Fibroblast of lung (primary cell): ENCODE data around the gene BRD7. TPM values are rescaled to one million over a fixed set of nuclear protein-coding genes. Genes with fewer than 3 reads are reported as not detected.

Source experiments
- DNase-seq, 2 donors: peaks; one replicate each; pipeline versions ENCODE4 v3.0.0 to v3.0.0-alpha.2; 2010; ENCODE audit warnings: low read depth in 2 of 2
- H2AFZ ChIP-seq: 2 replicates; pipeline ENCODE4 v1.5.1; 2012; ENCODE audit warnings: low read length, control low read depth, inconsistent platforms
- H3K27ac ChIP-seq: 2 replicates; pipeline ENCODE4 v1.5.1; 2011; ENCODE audit warnings: low read length, control low read depth; ENCODE audit not compliant: insufficient read depth
- H3K27me3 ChIP-seq: 2 replicates; pipeline ENCODE4 v1.5.1; 2011; ENCODE audit warnings: mild to moderate bottlenecking, low read length; ENCODE audit not compliant: control insufficient read depth, insufficient read depth
- H3K36me3 ChIP-seq: 2 replicates; pipeline ENCODE4 v1.5.1; 2011; ENCODE audit warnings: low read length; ENCODE audit not compliant: control insufficient read depth, insufficient read depth
- H3K4me1 ChIP-seq: 2 replicates; pipeline ENCODE4 v1.5.1; 2011; ENCODE audit warnings: low read length; ENCODE audit not compliant: control insufficient read depth, insufficient read depth; ENCODE audit errors: extremely low read depth
- H3K4me2 ChIP-seq: 2 replicates; pipeline ENCODE4 v1.5.1; 2011; ENCODE audit warnings: low read length, control low read depth; ENCODE audit not compliant: insufficient read depth; ENCODE audit errors: extremely low read depth
- H3K4me3 ChIP-seq, 4 experiments: fragments of 200-600 bp in 1 of 4; sonication (generic) in 1 of 4; replicated peaks in 1 of 4; 2 replicates each; pipeline ENCODE4 v1.5.1; 2011 to 2016; ENCODE audit warnings: low read length in 4 of 4, low read depth in 3 of 4, mild to moderate bottlenecking in 3 of 4, control low read depth in 2 of 4, inconsistent platforms in 1 of 4, mixed read lengths in 1 of 4; ENCODE audit not compliant: insufficient read depth in 1 of 4; ENCODE audit errors: control extremely low read depth in 1 of 4
- H3K79me2 ChIP-seq: 2 replicates; pipeline ENCODE4 v1.5.1; 2012; ENCODE audit warnings: mild to moderate bottlenecking, low read length, inconsistent platforms; ENCODE audit not compliant: control insufficient read depth, insufficient read depth
- H3K9ac ChIP-seq: 2 replicates; pipeline ENCODE4 v1.5.1; 2011; ENCODE audit warnings: mild to moderate bottlenecking, low read length, control low read depth; ENCODE audit not compliant: insufficient read depth
- H3K9me3 ChIP-seq: 2 replicates; pipeline ENCODE4 v1.5.1; 2012; ENCODE audit warnings: low read depth, low read length; ENCODE audit not compliant: control insufficient read depth, insufficient read depth
- H4K20me1 ChIP-seq: 2 replicates; pipeline ENCODE4 v1.5.1; 2011; ENCODE audit warnings: low read length; ENCODE audit not compliant: control insufficient read depth, insufficient read depth; ENCODE audit errors: extremely low read depth
- EZH2 ChIP-seq: IDR thresholded peaks from 2 replicates; pipeline ENCODE4 v1.5.1; 2012; ENCODE audit warnings: low read length, control low read depth, mild to moderate bottlenecking; ENCODE audit errors: missing control alignments
- polyA plus RNA-seq, 2 donors: library from polyadenylated mRNA; depleted of rRNA in 1 of 2; stranded (reverse) in 1 of 2; unstranded in 1 of 2; fragments of >200 nt; gene quantifications; 2 replicates each; pipeline ENCODE4 v1.2.1, GENCODE V29; 2011 to 2012; ENCODE audit warnings: missing spikeins in 1 of 2
- total RNA-seq: library from RNA; depleted of rRNA; stranded (reverse); fragments of >200 nt; gene quantifications from 2 replicates; pipeline ENCODE4 v1.2.1, GENCODE V29; 2014
- TF ChIP-seq, protein P1 (sequence below), 2 donors: IDR thresholded peaks in 1 of 2; conservative IDR thresholded peaks in 1 of 2; 1 replicate in 1 of 2; 2 replicates in 1 of 2; pipeline ENCODE4 v1.5.1; 2011 to 2012; ENCODE audit warnings: low read length in 2 of 2, control low read depth in 1 of 2, inconsistent platforms in 1 of 2, low read depth in 1 of 2, mild to moderate bottlenecking in 1 of 2

BRD7 gene
- total and polyA plus RNA-seq, 2 donors (not counting 1 experiment from before 2014, with no cell fraction given): 50.0 to 51.5 TPM

DNA sequence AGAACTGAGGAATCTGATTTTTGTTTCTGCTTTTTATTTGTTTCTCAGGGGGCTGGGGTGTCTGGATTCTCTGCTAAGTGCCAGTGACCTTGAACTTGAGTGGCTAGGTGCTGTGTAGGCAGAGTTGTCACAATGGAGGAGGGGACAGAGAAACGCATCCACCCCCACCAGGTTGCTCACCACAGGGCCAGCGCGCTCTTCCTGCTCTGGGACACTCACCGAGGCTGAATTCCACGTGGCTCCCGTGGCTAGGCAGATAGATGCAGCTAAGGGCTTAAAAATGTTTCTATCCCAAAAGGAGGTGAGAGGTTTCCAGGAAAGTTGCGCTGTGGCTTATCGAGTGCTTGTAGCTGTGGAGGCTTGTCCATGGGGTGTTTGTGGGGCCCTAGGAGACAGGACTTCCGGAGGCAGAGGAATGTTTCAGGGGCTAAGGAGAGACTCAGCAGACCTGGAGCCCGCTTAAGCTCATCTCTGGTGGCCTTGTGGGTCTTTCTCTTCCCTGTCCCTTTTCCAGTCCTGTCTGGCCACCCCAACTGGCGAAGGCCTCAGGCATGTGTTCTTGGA lies 65.7 kb downstream of the BRD7 start:
- DNase-seq: peak; percentile 60 to 84
- H3K4me1 ChIP-seq: peaks cover 19% of the 10 kb centered on the region
- H3K4me3 ChIP-seq: no peak overlapping the region

DNA sequence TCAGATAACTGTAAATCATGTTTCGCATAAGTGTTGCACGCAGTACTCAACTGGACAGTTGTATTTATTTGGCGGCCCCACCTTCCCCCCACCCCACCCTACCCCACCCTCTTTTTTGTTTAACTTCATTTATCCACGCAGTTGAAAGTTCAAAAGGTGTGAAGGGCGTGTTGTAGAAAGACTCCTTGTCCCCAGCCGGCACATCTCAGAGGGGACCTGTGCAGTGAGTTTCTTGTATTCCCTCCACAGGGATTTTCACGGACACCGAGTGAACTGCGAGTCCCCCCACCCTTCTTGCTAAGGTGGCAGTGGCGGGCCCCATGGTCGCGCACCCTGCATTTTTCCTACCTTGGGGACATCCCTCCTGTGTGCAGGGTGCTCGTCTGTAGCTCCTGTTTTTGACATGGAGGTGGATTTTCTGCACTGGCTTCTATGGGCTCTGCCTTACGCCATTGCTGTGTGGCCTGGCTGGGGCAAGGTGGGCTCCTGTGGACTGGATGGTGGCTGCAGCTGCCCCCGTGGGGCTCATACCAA lies 66.2 kb downstream of the BRD7 start:
- H3K4me1 ChIP-seq: peaks cover 19% of the 10 kb centered on the region
- no peak overlapping the region for H2AFZ ChIP-seq
- H3K9ac ChIP-seq: no peak overlapping the region
- no peaks in the 10 kb centered on the region for H4K20me1 ChIP-seq
- no peak overlapping the region for H3K4me3 ChIP-seq
- DNase-seq: no peak
- no peak for TF ChIP-seq EZH2
- TF ChIP-seq, protein P1, sequence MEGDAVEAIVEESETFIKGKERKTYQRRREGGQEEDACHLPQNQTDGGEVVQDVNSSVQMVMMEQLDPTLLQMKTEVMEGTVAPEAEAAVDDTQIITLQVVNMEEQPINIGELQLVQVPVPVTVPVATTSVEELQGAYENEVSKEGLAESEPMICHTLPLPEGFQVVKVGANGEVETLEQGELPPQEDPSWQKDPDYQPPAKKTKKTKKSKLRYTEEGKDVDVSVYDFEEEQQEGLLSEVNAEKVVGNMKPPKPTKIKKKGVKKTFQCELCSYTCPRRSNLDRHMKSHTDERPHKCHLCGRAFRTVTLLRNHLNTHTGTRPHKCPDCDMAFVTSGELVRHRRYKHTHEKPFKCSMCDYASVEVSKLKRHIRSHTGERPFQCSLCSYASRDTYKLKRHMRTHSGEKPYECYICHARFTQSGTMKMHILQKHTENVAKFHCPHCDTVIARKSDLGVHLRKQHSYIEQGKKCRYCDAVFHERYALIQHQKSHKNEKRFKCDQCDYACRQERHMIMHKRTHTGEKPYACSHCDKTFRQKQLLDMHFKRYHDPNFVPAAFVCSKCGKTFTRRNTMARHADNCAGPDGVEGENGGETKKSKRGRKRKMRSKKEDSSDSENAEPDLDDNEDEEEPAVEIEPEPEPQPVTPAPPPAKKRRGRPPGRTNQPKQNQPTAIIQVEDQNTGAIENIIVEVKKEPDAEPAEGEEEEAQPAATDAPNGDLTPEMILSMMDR (conservative IDR thresholded peaks at IDR 0.05 in 1 of 2, IDR thresholded peaks at IDR 0.05 in 1 of 2; ENCODE audit: low read depth in 1 of 2, low read length in 2 of 2): no peak
- no peak overlapping the region for H3K4me2 ChIP-seq
- no peak overlapping the region for H3K27ac ChIP-seq
- H3K27me3 ChIP-seq: no peaks in the 10 kb centered on the region
- no peaks in the 10 kb centered on the region for H3K9me3 ChIP-seq
- H3K36me3 ChIP-seq: no peaks in the 10 kb centered on the region
- no peaks in the 10 kb centered on the region for H3K79me2 ChIP-seq

More for the DNA sequence above, 65.7 kb downstream of the BRD7 start:
- Histone ChIP-seq H3K36me3 (no peaks in the 10 kb centered on the region), H2AFZ (no peak overlapping the region), H3K9me3 (no peaks in the 10 kb centered on the region), H3K79me2 (no peaks in the 10 kb centered on the region), H4K20me1 (no peaks in the 10 kb centered on the region), H3K9ac (no peak overlapping the region), H3K27ac (peak overlapping the region; percentile 84), H3K4me2 (peak overlapping the region; percentile 8), H3K27me3 (no peaks in the 10 kb centered on the region)
- no peak for TF ChIP-seq EZH2

DNA sequence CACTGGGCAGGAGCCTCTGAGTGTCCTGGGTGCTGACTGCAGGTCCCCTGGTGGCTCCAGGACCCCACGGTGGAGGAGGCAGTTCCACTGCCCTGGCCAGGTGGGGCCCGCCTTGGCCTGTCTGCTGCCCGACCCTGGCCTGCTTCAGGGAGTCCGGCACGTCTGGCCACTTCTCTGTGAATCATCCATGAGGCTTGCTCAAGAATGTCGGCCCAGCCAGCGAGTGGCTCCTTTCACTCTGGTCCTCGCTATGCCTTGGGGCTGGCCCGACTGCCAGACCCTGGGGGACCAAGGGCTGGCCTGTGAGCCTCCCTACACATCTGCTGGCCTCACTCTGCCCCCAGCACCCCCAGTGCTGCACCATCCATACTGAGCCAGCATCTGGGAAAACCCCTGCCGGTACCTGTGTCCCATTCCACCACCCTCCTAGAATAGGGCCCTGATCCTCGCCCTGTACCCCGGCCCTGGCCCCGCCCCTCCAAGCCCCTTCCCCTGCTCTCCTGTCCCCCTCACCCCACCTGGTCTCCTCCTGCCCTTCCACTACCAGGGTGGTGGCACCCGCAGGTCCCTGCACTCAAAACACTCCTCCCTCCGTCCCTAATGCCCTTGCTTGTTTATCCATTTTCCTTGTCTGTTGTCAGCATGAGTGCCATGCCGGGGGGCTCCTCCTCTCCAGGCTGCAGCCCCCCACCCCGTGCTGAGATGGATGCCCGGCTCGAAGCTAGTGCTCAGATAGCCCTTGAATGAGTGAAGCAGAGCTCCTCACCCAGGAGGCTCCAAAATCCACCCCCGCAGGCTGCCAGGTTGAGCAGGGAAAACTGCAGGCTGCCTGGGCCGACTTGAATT lies 66.9 kb downstream of the BRD7 start:
- H3K36me3 ChIP-seq: no peaks in the 10 kb centered on the region
- TF ChIP-seq, protein P1 (conservative IDR thresholded peaks at IDR 0.05 in 1 of 2, IDR thresholded peaks at IDR 0.05 in 1 of 2; ENCODE audit: low read depth in 1 of 2, low read length in 2 of 2): no peak
- no peak for TF ChIP-seq EZH2
- no peaks in the 10 kb centered on the region for H3K27me3 ChIP-seq
- H3K4me2 ChIP-seq: no peak overlapping the region
- H3K4me1 ChIP-seq: peaks cover 15% of the 10 kb centered on the region
- H3K27ac ChIP-seq: peak overlapping the region; percentile 44
- H3K4me3 ChIP-seq: no peak overlapping the region
- no peaks in the 10 kb centered on the region for H4K20me1 ChIP-seq
- H3K79me2 ChIP-seq: no peaks in the 10 kb centered on the region
- peak; percentile 71 to 91 for DNase-seq
- H2AFZ ChIP-seq: no peak overlapping the region
- H3K9ac ChIP-seq: no peak overlapping the region
- no peaks in the 10 kb centered on the region for H3K9me3 ChIP-seq
